Mesenchymal stem cell (in vitro differentiated cells and primary cell): ENCODE measurements around the gene LYPD6B.
A peak's percentile ranks its signal among the peaks of the same experiment; 100 is the strongest.

ENCODE experiments used
- DNase-seq: peaks from one replicate; pipeline ENCODE4 v3.0.0-alpha.2; 2013
- H2AFZ ChIP-seq: one replicate; pipeline ENCODE4 v1.6.1; 2013; ENCODE audit warnings: low read depth, mild to moderate bottlenecking, control low read depth, inconsistent platforms, low read length, moderate library complexity
- H2AK5ac ChIP-seq: 2 replicates; pipeline ENCODE4 v1.6.1; 2013; ENCODE audit warnings: low read length, moderate library complexity, mild to moderate bottlenecking, inconsistent platforms; ENCODE audit not compliant: severe bottlenecking
- H2BK120ac ChIP-seq: one replicate; pipeline ENCODE4 v1.6.1; 2013; ENCODE audit warnings: low read depth, mild to moderate bottlenecking, inconsistent platforms, low read length, moderate library complexity
- H2BK12ac ChIP-seq, 2 experiments: one replicate each; pipeline ENCODE4 v1.6.1; 2013; ENCODE audit warnings: inconsistent platforms in 2 of 2, low read length in 2 of 2, mild to moderate bottlenecking in 2 of 2, moderate library complexity in 2 of 2, control low read depth in 1 of 2
- H2BK15ac ChIP-seq: one replicate; pipeline ENCODE4 v1.6.1; 2013; ENCODE audit warnings: mild to moderate bottlenecking, low read depth, inconsistent platforms; ENCODE audit not compliant: poor library complexity, severe bottlenecking
- H2BK5ac ChIP-seq: 2 replicates; pipeline ENCODE4 v1.6.1; 2013; ENCODE audit warnings: low read depth, mild to moderate bottlenecking, low read length, control low read depth, inconsistent platforms; ENCODE audit not compliant: poor library complexity, severe bottlenecking
- H3K14ac ChIP-seq, 2 experiments: one replicate each; pipeline ENCODE4 v1.6.1; 2013; ENCODE audit warnings: inconsistent platforms in 2 of 2, low read length in 2 of 2, control low read depth in 1 of 2, mild to moderate bottlenecking in 1 of 2, moderate library complexity in 1 of 2
- H3K18ac ChIP-seq, 2 experiments: one replicate each; pipeline ENCODE4 v1.6.1; 2013; ENCODE audit warnings: inconsistent platforms in 2 of 2, low read length in 2 of 2, control low read depth in 1 of 2, low read depth in 1 of 2, mild to moderate bottlenecking in 1 of 2
- H3K23ac ChIP-seq, 2 experiments: one replicate each; pipeline ENCODE4 v1.6.1; 2013; ENCODE audit warnings: inconsistent platforms in 2 of 2, low read length in 2 of 2, mild to moderate bottlenecking in 2 of 2, moderate library complexity in 2 of 2, control low read depth in 1 of 2
- H3K27ac ChIP-seq: 2 replicates; pipeline ENCODE4 v1.5.1; 2013; ENCODE audit warnings: mild to moderate bottlenecking, moderate library complexity, low read length, control low read depth, inconsistent platforms; ENCODE audit not compliant: poor library complexity, severe bottlenecking
- H3K27me3 ChIP-seq, 2 experiments: 2 replicates each; pipeline versions ENCODE4 v1.6.1 to v1.7.0; 2013; ENCODE audit warnings: low read length in 2 of 2, mild to moderate bottlenecking in 2 of 2, moderate library complexity in 2 of 2, control low read depth in 1 of 2, inconsistent platforms in 1 of 2; ENCODE audit not compliant: control insufficient read depth in 1 of 2, insufficient read depth in 1 of 2
- H3K36me3 ChIP-seq, 2 experiments: 2 replicates each; pipeline versions ENCODE4 v1.6.1 to v1.7.0; 2013; ENCODE audit warnings: low read length in 2 of 2, control low read depth in 1 of 2, inconsistent platforms in 1 of 2, low read depth in 1 of 2, mild to moderate bottlenecking in 1 of 2; ENCODE audit not compliant: insufficient read depth in 2 of 2, control insufficient read depth in 1 of 2
- H3K4ac ChIP-seq, 2 experiments: one replicate each; pipeline ENCODE4 v1.6.1; 2013; ENCODE audit warnings: inconsistent platforms in 2 of 2, low read length in 2 of 2, mild to moderate bottlenecking in 2 of 2, moderate library complexity in 2 of 2, control low read depth in 1 of 2, low read depth in 1 of 2
- H3K4me1 ChIP-seq: 2 replicates; pipeline ENCODE4 v1.6.1; 2013; ENCODE audit warnings: low read depth, low read length, control low read depth; ENCODE audit not compliant: control insufficient read depth, insufficient read depth
- H3K4me2 ChIP-seq: 2 replicates; pipeline ENCODE4 v1.6.1; 2013; ENCODE audit warnings: low read length, mild to moderate bottlenecking, inconsistent platforms; ENCODE audit not compliant: poor library complexity, severe bottlenecking
- H3K4me3 ChIP-seq, 2 experiments: 2 replicates each; pipeline versions ENCODE4 v1.5.1 to v1.7.0; 2013; ENCODE audit warnings: low read length in 2 of 2, mild to moderate bottlenecking in 2 of 2, control low read depth in 1 of 2, low read depth in 1 of 2; ENCODE audit not compliant: insufficient read depth in 1 of 2
- H3K79me1 ChIP-seq: replicated peaks from 2 replicates; pipeline ENCODE4 v1.6.1; 2013; ENCODE audit warnings: mild to moderate bottlenecking, control low read depth, low read length, inconsistent platforms; ENCODE audit not compliant: poor library complexity, severe bottlenecking
- H3K9ac ChIP-seq: 2 replicates; pipeline ENCODE4 v1.7.0; 2013; ENCODE audit warnings: mild to moderate bottlenecking, low read length, moderate library complexity
- H3K9me3 ChIP-seq: 2 replicates; pipeline ENCODE4 v1.7.0; 2013; ENCODE audit warnings: mild to moderate bottlenecking, low read length; ENCODE audit not compliant: control insufficient read depth
- H4K8ac ChIP-seq: one replicate; pipeline ENCODE4 v1.6.1; 2013; ENCODE audit warnings: inconsistent platforms, mild to moderate bottlenecking, low read length, moderate library complexity
- H4K91ac ChIP-seq: one replicate; pipeline ENCODE4 v1.6.1; 2013; ENCODE audit warnings: mild to moderate bottlenecking, low read length, inconsistent platforms
- WGBS: methylation state at CpG from one replicate; pipeline ENCODE4 v1.1.7; 2013; ENCODE audit warnings: mixed read lengths; 5-methylcytosine and 5-hydroxymethylcytosine counted together

The LYPD6B gene

GRCh38 chr2:149002378-149002890, 36.1 kb upstream of the LYPD6B start:
- no peak overlapping the region for H3K9ac ChIP-seq
- H3K4me2 ChIP-seq: no peak overlapping the region
- peaks cover 28 to 31% of the 10 kb centered on the region in 2 experiments for H3K27me3 ChIP-seq
- no peak overlapping the region for H3K23ac ChIP-seq
- no peak overlapping the region for H2AFZ ChIP-seq
- 95% methylated on average over 14 of the region's 14 CpGs for WGBS
- no peak overlapping the region for H2AK5ac ChIP-seq
- no peak overlapping the region for H3K27ac ChIP-seq
- H3K9me3 ChIP-seq: no peaks in the 10 kb centered on the region
- H3K4me3 ChIP-seq: no peak overlapping the region
- no peak overlapping the region for H2BK12ac ChIP-seq
- no peaks in the 10 kb centered on the region for H3K4me1 ChIP-seq
- DNase-seq: no peak
- no peak overlapping the region for H2BK5ac ChIP-seq
- no peak overlapping the region for H3K14ac ChIP-seq
- H3K79me1 ChIP-seq: no peaks in the 10 kb centered on the region
- H2BK120ac ChIP-seq: no peak overlapping the region
- H4K91ac ChIP-seq: peak overlapping the region; percentile 41
- no peak overlapping the region for H3K18ac ChIP-seq
- H4K8ac ChIP-seq: no peak overlapping the region
- no peak overlapping the region for H3K4ac ChIP-seq
- no peaks in the 10 kb centered on the region for H3K36me3 ChIP-seq
- H2BK15ac ChIP-seq: no peak overlapping the region

DNA sequence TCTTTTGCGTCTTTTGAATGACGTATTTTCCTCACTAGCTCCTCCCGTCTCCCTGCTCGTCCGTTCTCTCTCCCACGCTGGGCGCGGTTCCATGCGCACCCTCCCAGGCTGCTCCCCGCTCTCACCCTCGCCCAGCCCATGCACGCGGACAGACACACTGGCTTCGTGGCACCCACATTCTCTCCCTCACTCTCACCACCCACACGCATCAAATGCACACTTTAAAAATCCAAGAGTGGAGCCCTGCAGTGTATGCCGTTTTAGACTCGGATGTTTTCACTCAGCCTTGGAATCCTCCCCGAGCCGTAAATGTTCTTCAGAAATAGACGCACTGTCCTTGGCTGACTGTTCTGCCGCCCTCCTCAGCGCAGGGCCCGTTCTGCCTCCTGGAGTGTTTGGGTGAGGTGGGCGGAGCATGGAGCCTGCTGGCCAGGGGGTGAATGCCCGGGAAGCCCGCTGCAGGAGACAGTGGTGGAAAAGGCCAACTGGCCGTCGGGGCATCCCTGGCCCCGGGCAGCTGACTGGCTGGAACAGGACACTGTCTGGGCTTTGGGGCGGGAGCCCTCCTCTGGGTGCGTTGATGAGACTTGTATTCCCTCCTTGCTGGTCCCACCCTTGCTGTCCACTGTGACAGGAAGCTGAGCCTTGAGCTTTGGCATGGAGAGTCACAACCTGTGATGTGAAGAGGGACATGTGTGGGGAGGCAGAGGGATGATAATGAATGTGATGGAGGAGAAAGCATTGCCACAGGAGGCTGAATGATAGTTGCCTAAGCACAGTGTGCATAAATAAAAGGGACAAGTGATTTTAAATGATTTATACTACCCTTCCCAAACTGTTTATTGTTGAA, 35.4 kb upstream of the LYPD6B start:
- H3K9ac ChIP-seq: no peak overlapping the region
- no peak overlapping the region for H2BK15ac ChIP-seq
- peak overlapping the region in 1 of 2 experiments; percentile 32 for H3K18ac ChIP-seq
- H3K27ac ChIP-seq: no peak overlapping the region
- no peaks in the 10 kb centered on the region for H3K36me3 ChIP-seq
- peaks cover 28 to 29% of the 10 kb centered on the region in 2 experiments for H3K27me3 ChIP-seq
- H3K4me2 ChIP-seq: no peak overlapping the region
- H2BK5ac ChIP-seq: no peak overlapping the region
- H2BK120ac ChIP-seq: no peak overlapping the region
- no peak overlapping the region for H3K23ac ChIP-seq
- H3K14ac ChIP-seq: peak overlapping the region in 1 of 2 experiments; percentile 57
- DNase-seq: no peak
- no peak overlapping the region for H4K8ac ChIP-seq
- H4K91ac ChIP-seq: no peak overlapping the region
- H2AFZ ChIP-seq: no peak overlapping the region
- no peak overlapping the region for H2AK5ac ChIP-seq
- H2BK12ac ChIP-seq: peak overlapping the region in 1 of 2 experiments; percentile 6
- H3K79me1 ChIP-seq: no peaks in the 10 kb centered on the region
- H3K4me3 ChIP-seq: no peak overlapping the region
- no peaks in the 10 kb centered on the region for H3K9me3 ChIP-seq
- peak overlapping the region in 1 of 2 experiments; percentile 29 for H3K4ac ChIP-seq
- 97% methylated on average over 31 of the region's 31 CpGs for WGBS
- no peaks in the 10 kb centered on the region for H3K4me1 ChIP-seq

DNA sequence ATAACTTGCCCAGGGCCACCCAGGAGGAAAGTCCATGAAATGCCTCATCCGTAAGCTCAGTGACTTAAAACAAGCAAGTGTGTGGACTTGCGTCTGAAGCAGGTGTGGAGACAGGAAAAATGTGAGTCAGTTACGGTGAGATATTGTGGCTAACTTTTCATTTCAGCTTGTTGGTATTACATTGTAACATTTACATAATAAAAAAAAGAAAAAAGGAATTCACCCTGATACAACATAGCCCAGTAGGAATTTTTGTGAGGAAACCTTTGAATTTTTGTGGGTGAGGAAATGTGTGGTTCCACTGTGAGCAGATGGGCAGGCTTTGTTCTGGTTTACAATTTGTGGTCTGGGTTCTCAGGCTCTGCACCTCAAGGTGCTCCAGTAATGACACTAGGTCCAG, 33.7 kb upstream of the LYPD6B start:
- no peaks in the 10 kb centered on the region for H3K4me1 ChIP-seq
- H3K79me1 ChIP-seq: no peaks in the 10 kb centered on the region
- WGBS: 94% methylated on average over 1 of the region's 3 CpGs
- H2BK12ac ChIP-seq: no peak overlapping the region
- H4K8ac ChIP-seq: no peak overlapping the region
- no peak overlapping the region for H3K4ac ChIP-seq
- no peaks in the 10 kb centered on the region for H3K36me3 ChIP-seq
- no peak overlapping the region for H3K9ac ChIP-seq
- no peak overlapping the region for H2BK5ac ChIP-seq
- no peak overlapping the region for H4K91ac ChIP-seq
- H3K14ac ChIP-seq: no peak overlapping the region
- no peak overlapping the region for H3K27ac ChIP-seq
- no peak overlapping the region for H3K18ac ChIP-seq
- peak; percentile 56 for DNase-seq
- no peaks in the 10 kb centered on the region for H3K9me3 ChIP-seq
- H3K4me3 ChIP-seq: no peak overlapping the region
- peaks cover 21 to 33% of the 10 kb centered on the region in 2 experiments for H3K27me3 ChIP-seq
- H2AFZ ChIP-seq: no peak overlapping the region
- no peak overlapping the region for H3K4me2 ChIP-seq
- no peak overlapping the region for H3K23ac ChIP-seq
- no peak overlapping the region for H2BK15ac ChIP-seq
- H2AK5ac ChIP-seq: no peak overlapping the region
- no peak overlapping the region for H2BK120ac ChIP-seq

- DNase-seq: peak; percentile 65
- Histone ChIP-seq H3K9ac (no peak overlapping the region), H3K14ac (no peak overlapping the region), H3K27me3 (peaks cover 20 to 37% of the 10 kb centered on the region in 2 experiments), H2AFZ (no peak overlapping the region), H3K4me3 (no peak overlapping the region), H2AK5ac (no peak overlapping the region), H3K27ac (peak overlapping the region; percentile 19), H3K36me3 (no peaks in the 10 kb centered on the region), H3K4ac (no peak overlapping the region), H4K91ac (no peak overlapping the region), H3K23ac (no peak overlapping the region), H2BK15ac (no peak overlapping the region), H3K4me1 (no peaks in the 10 kb centered on the region), H2BK5ac (no peak overlapping the region), H2BK12ac (no peak overlapping the region), H3K4me2 (no peak overlapping the region), H2BK120ac (no peak overlapping the region), H3K79me1 (no peaks in the 10 kb centered on the region), H3K18ac (peak overlapping the region; percentile 3 to 49), H4K8ac (no peak overlapping the region), H3K9me3 (no peaks in the 10 kb centered on the region)
- 11% methylated on average over 5 of the region's 6 CpGs for WGBS
Observed at GRCh38 chr2:149005471-149006077, 32.9 kb upstream of the LYPD6B start.
